ENCODE measurements around the gene HSPA2.

- TF ChIP-seq EP300 (IDR thresholded peaks at IDR 0.05) (no peak), CTCF (IDR thresholded peaks at IDR 0.05) (no peak)
Measured at GRCh38 chr14:64549016-64549415, 8.5 kb downstream of the HSPA2 start.

All from tibial nerve (tissue), 4 donors.